Measurements from ENCODE around the gene SMO. TPM values are rescaled to one million over a fixed set of nuclear protein-coding genes. Genes with fewer than 3 reads are reported as not detected.
"Not testable (repeated sequence)": the region's sequence is repeated elsewhere in the genome, so short reads cannot be mapped to it uniquely, and the experiment has no call there.

The SMO gene
- total RNA-seq, 1 donor from 2014 or later = 0.89 TPM

DNA sequence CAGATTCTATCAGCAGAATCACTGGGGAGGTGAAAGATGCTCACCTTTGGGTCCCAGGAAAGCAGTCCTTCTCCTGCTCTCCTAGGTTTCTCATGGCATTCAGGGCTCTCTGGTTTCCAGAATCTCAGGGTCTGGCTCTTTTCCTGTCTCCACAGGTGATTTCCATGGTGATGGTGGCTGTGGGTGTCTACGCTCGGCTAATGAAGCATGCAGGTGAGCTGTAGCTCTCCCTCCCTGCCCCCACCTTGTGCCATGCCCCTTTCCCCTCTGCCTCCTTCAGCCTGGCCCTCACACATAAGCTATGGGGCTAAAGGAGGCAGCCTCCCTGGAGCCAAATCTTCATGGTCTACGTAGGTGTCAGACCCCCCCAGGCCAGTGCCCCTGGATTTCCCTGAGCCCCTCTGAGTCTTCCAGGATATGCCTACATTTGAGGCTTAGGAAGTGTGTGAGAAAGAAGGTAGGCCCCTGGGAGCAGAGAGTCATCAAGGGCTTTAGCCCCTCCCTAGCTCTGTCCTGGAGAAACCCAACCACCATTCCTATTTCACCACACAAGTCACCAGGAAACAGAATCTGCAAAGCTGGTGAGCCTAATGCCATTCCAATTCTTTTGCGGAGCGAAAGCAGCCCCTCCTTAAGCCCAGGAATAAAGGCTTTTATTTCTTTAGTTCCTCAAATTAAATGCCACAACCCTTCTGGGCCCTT is 26.8 kb upstream of the SMO start:
- H3K4me1 Mint-ChIP-seq (ENCODE audit: low read depth) = no peaks in the 10 kb centered on the region
- peaks cover 4% of the 10 kb centered on the region for H3K27me3 Mint-ChIP-seq (ENCODE audit: low read depth)
- intact Hi-C loops (cut with micrococcal nuclease) = no loop called here
- DNase-seq (ENCODE audit: low spot score) = no peak
- peaks cover 3% of the 10 kb centered on the region for H3K36me3 Mint-ChIP-seq (ENCODE audit: low read depth)
- H3K27ac Mint-ChIP-seq = no peak overlapping the region
- H3K9me3 Mint-ChIP-seq = no peaks in the 10 kb centered on the region
- H3K4me3 Mint-ChIP-seq (ENCODE audit: low read depth) = no peak overlapping the region

DNA sequence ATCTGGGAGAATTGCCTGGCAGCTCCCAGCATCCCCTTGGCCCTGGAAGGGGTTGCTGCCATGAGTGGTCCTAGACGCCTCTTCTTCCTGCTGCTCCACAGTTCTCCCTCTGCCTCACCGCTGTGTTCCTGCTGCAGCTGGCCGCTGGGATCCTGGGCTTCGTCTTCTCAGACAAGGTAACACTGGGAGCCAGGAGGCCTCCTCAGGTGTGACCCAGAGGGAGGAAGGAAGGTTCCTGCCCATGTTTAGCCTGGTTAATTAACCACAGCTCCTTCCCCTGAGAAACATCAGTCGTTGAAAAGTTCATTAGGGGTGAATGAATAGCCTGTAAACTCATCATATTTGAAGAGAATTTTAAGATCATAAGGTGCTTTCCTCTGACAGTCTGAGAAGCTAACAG is 25.7 kb upstream of the SMO start:
- Mint-ChIP-seq H3K27ac (no peak overlapping the region), H3K27me3 (ENCODE audit: low read depth) (peaks cover 2% of the 10 kb centered on the region), H3K9me3 (no peaks in the 10 kb centered on the region), H3K36me3 (ENCODE audit: low read depth) (peaks cover 3% of the 10 kb centered on the region), H3K4me1 (ENCODE audit: low read depth) (no peaks in the 10 kb centered on the region), H3K4me3 (ENCODE audit: low read depth) (no peak overlapping the region)
- intact Hi-C loops (cut with micrococcal nuclease) = no loop called here
- no peak for DNase-seq (ENCODE audit: low spot score)

DNA sequence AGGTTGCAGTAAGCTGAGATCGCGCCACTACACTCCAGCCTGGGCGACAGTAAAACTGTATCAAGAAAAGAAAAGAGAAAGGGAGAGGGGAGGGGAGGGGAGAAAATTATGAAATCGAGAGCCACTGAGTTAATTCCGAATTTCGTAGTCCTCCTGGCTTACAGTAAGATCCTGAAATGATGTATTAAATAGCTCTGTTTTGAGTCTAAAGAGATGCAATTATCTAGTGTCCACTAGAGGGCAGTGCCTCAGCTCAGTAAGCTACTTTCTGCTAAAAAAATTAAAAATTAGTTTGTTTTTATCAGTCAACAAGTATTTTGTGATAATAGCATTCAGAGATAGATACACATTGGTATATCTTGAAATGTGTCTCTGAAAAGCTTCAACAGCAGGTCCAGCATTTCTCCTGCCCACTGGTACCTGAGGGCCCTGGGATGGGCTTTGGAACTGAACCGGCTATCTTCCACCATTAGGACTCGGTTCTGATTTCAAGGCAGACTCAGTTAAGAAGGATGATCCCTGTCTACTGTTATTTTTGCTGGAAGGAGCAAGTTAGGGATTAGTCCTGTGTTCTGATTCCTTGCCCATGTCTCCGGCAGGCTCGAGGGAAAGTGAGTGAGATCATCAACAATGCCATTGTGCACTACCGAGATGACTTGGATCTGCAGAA is 24.4 kb upstream of the SMO start:
- intact Hi-C loops (cut with micrococcal nuclease) = loop anchor here (1.0 kb wide), 1 partner anchor 46 kb away; no protein-coding TSS in a partner anchor
- peaks cover 6% of the 10 kb centered on the region for H3K27me3 Mint-ChIP-seq (ENCODE audit: low read depth)
- no peaks in the 10 kb centered on the region for H3K9me3 Mint-ChIP-seq
- H3K36me3 Mint-ChIP-seq (ENCODE audit: low read depth) = peaks cover 3% of the 10 kb centered on the region
- no peak overlapping the region for H3K4me3 Mint-ChIP-seq (ENCODE audit: low read depth)
- peaks cover 4% of the 10 kb centered on the region for H3K4me1 Mint-ChIP-seq (ENCODE audit: low read depth)
- DNase-seq (ENCODE audit: low spot score) = no peak
- H3K27ac Mint-ChIP-seq = no peak overlapping the region

DNA sequence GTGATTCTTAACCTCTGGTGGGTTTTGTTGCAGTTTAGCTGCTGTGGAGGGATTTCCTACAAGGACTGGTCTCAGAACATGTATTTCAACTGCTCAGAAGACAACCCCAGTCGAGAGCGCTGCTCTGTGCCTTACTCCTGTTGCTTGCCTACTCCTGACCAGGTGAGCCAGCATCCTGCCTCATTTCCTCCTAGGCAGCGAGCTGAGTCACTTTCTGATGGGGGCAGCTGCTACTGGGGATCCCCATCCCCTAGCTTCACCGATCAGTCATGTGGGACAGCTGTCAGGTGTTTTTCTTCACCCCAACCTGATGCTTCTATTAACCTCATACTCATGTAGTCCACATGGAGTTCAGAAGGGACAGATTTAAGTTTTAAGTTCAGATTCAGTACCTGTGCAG is 21.7 kb upstream of the SMO start:
- intact Hi-C loops (cut with micrococcal nuclease) = no loop called here
- Mint-ChIP-seq H3K36me3 (ENCODE audit: low read depth) (peaks cover 3% of the 10 kb centered on the region), H3K4me1 (ENCODE audit: low read depth) (peaks cover 13% of the 10 kb centered on the region), H3K4me3 (ENCODE audit: low read depth) (no peak overlapping the region), H3K9me3 (no peaks in the 10 kb centered on the region), H3K27ac (no peak overlapping the region), H3K27me3 (ENCODE audit: low read depth) (peaks cover 10% of the 10 kb centered on the region)
- no peak for DNase-seq (ENCODE audit: low spot score)

DNA sequence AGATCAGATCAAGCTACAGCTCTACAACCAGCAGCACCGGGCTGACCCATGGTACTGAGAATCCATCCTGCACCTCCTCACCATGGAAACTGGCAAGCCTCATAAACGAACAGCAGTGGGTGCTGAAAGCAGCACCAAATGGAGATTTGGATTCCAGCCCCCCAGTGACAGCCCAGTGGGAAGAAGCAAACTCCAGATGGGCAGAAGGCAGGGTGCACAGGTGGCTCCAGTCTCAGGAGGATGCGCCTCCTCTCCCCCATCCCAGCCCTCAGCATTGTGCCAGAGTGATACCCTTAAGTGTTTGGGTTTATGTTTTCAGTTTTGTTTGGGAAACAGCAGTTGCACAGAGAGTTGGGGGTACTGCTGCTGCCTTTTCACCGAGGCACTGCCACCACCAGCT is 20.6 kb upstream of the SMO start:
- Mint-ChIP-seq H3K27me3 (ENCODE audit: low read depth) (peaks cover 15% of the 10 kb centered on the region), H3K4me1 (ENCODE audit: low read depth) (peaks cover 13% of the 10 kb centered on the region), H3K9me3 (no peaks in the 10 kb centered on the region), H3K4me3 (ENCODE audit: low read depth) (peak overlapping the region; percentile 56), H3K36me3 (ENCODE audit: low read depth) (peaks cover 3% of the 10 kb centered on the region), H3K27ac (no peak overlapping the region)
- intact Hi-C loops (cut with micrococcal nuclease) = loop anchor here (2.0 kb wide), 1 partner anchor 45 kb away; no protein-coding TSS in a partner anchor
- no peak for DNase-seq (ENCODE audit: low spot score)

DNA sequence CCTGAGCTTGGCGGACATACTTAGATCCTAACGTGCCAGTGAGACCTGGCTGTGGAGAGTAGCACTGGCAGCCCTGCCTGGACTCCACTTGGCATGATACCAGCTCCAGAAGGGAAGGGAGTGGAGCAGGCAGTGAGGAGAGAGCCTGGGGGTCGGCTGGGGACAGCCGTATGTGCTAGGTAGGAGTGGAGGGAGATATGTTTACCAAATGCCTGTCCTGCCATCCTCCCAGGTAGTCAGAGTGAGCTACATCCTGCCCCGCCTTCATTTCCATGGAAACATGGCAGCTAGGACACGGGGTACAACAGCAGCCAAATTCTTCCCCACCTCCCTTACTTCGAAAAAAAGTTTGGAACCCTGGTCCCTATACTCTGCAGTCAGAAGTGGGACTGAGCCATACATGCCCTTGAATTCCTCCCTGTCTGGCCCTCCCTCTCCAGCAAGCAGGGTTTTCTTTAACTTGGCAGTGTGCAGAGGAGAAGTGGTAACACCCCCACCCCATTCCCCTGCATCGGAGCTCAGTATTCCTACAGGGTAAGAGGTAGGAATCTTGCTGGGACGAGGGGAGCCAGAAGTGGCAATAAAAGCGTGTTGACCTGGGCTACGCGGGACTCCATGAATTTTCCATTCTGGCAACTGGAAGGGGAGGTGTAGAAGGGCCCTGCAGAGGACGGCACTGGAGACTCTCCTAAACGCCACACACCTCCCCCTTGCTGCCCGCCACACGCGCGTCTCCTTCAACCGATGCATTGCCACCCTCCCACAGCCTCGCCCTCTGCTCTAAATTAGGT is 20.0 kb upstream of the SMO start:
- H3K27me3 Mint-ChIP-seq (ENCODE audit: low read depth) = peaks cover 21% of the 10 kb centered on the region
- peaks cover 3% of the 10 kb centered on the region for H3K36me3 Mint-ChIP-seq (ENCODE audit: low read depth)
- intact Hi-C loops (cut with micrococcal nuclease) = loop anchor here (2.0 kb wide), 1 partner anchor 46 kb away; no protein-coding TSS in a partner anchor
- H3K4me3 Mint-ChIP-seq (ENCODE audit: low read depth) = peak overlapping the region; percentile 56
- H3K27ac Mint-ChIP-seq = no peak overlapping the region
- no peaks in the 10 kb centered on the region for H3K9me3 Mint-ChIP-seq
- DNase-seq (ENCODE audit: low spot score) = no peak
- H3K4me1 Mint-ChIP-seq (ENCODE audit: low read depth) = peaks cover 13% of the 10 kb centered on the region

DNA sequence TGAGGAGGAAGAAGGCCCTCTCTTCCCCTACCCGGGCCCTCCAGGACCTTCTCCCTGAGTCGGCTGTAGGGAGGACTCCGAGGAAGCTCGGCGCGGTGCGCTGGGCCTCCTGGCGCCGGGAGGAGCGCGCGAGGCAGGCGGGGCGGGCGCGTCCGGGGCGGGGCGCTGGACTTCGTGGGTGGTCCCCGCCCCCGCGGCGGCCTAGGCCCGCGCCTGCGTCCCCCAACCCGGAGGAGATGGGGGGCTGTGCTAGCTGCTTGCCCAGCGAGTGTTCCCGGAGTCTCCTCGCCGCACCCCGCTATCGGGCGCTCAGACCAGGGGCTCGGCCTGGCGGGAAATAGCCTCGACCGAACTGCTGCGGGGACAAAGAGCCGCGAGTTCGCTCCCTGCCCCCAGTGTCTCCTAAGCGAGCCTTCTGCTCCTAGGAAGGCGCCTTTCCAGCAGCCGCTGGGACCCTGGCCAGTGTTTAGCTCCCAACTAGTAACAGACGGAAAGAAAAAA is 19.2 kb upstream of the SMO start:
- H3K4me1 Mint-ChIP-seq (ENCODE audit: low read depth) = peaks cover 13% of the 10 kb centered on the region
- H3K27me3 Mint-ChIP-seq (ENCODE audit: low read depth) = peaks cover 22% of the 10 kb centered on the region
- H3K9me3 Mint-ChIP-seq = no peaks in the 10 kb centered on the region
- H3K27ac Mint-ChIP-seq = no peak overlapping the region
- peak; percentile 22 for DNase-seq (ENCODE audit: low spot score)
- intact Hi-C loops (cut with micrococcal nuclease) = loop anchor here (2.0 kb wide), 1 partner anchor 46 kb away; no protein-coding TSS in a partner anchor
- H3K36me3 Mint-ChIP-seq (ENCODE audit: low read depth) = peaks cover 3% of the 10 kb centered on the region
- peak overlapping the region; percentile 69 for H3K4me3 Mint-ChIP-seq (ENCODE audit: low read depth)

DNA sequence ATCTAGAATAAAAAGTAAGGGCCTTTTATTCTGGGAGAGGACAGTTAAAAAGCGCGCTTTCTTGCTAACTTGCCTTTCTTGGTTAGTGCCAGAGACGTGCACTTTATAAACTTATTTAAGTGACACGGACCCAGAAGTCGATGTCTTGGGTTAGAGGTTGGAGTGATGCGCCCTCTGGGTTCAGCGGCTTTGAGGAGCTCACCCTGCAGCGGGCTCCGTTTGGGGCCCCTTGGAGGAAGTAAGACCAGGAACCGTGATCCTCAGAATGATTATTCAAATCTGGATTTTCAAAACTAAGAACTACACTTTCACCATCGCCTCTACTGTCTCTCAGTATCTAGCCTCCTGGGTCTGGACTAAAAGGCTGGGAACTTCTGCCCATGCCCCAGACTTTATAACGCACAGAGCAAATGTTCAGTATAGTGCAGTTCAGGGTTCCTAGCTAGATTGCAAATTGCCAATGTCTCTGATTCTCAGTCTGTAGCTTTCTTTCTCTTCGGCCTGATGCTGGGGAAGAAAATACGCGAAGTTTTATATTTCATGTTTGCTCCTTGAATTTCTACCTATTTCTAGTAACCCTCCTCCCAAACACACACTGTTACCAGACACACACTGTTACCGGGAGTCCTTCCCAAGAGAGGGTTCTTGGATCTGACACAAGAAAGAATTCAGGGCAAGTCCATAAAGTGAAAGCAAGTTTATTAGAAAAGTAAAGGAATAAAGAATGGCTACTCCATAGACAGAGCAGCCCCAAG is 18.6 kb upstream of the SMO start:
- Mint-ChIP-seq H3K9me3 (no peaks in the 10 kb centered on the region), H3K27ac (peak overlapping the region; percentile 58), H3K27me3 (ENCODE audit: low read depth) (peaks cover 25% of the 10 kb centered on the region), H3K36me3 (ENCODE audit: low read depth) (peaks cover 3% of the 10 kb centered on the region), H3K4me1 (ENCODE audit: low read depth) (peaks cover 13% of the 10 kb centered on the region), H3K4me3 (ENCODE audit: low read depth) (peak overlapping the region; percentile 69)
- DNase-seq (ENCODE audit: low spot score) = no peak
- intact Hi-C loops (cut with micrococcal nuclease) = loop anchor here (2.0 kb wide), 1 partner anchor 47 kb away; no protein-coding TSS in a partner anchor

DNA sequence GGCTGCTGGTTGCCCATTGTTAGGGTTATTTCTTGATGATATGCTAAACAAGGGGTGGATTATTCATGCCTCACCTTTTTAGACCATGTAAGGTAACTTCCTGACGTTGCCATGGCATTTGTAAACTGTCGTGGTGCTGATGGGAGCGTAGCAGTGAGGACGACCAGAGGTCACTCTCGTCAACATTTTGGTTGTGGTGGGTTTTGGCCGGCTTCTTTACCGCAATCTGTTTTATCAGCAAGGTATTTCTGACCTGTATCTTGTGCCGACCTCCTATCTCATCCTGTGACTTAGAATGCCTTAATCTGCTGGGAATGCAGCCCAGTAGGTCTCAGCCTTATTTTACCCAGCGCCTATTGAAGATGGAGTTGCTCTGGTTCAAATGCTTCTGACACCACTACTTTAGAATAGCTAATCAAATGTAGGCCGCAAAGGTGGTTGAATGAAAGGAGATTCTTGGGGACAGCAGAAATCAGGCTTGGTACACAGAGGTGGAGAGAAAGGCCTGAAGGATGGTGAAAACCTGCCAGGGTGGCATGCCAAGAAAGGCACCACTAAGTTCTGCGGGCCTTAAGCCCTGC is 17.9 kb upstream of the SMO start:
- no peaks in the 10 kb centered on the region for H3K9me3 Mint-ChIP-seq

DNA sequence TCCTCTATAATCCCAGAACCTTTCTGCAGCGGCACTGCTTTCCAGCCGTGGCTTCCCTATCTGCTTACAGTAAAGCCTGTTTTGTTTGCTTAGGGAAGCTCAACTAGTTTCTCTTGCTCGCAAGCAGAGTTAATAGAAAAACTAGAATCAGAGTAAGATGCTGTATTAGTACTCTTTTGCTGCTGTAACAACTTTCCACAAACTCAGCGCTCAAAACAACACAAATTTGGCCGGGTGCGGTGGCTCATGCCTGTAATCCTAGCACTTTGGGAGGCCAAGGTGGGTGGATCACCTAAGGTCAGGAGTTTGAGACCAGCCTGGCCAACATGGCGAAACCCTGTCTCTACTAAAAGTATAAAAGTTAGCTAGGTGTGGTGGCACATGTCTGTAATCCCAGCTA is 14.6 kb upstream of the SMO start:
- H3K27ac Mint-ChIP-seq; H3K9me3 Mint-ChIP-seq; DNase-seq (ENCODE audit: low spot score); H3K4me3 Mint-ChIP-seq (ENCODE audit: low read depth); intact Hi-C loops (cut with micrococcal nuclease); H3K36me3 Mint-ChIP-seq (ENCODE audit: low read depth): not testable (repeated sequence)
- peaks cover 10% of the 10 kb centered on the region for H3K4me1 Mint-ChIP-seq (ENCODE audit: low read depth)
- peaks cover 33% of the 10 kb centered on the region for H3K27me3 Mint-ChIP-seq (ENCODE audit: low read depth)

More for the DNA sequence above, 17.9 kb upstream of the SMO start:
- Mint-ChIP-seq H3K27ac (no peak overlapping the region), H3K4me1 (ENCODE audit: low read depth) (peaks cover 13% of the 10 kb centered on the region), H3K4me3 (ENCODE audit: low read depth) (no peak overlapping the region), H3K36me3 (ENCODE audit: low read depth) (no peaks in the 10 kb centered on the region), H3K27me3 (ENCODE audit: low read depth) (peaks cover 25% of the 10 kb centered on the region)
- intact Hi-C loops (cut with micrococcal nuclease) = no loop called here
- no peak for DNase-seq (ENCODE audit: low spot score)

DNA sequence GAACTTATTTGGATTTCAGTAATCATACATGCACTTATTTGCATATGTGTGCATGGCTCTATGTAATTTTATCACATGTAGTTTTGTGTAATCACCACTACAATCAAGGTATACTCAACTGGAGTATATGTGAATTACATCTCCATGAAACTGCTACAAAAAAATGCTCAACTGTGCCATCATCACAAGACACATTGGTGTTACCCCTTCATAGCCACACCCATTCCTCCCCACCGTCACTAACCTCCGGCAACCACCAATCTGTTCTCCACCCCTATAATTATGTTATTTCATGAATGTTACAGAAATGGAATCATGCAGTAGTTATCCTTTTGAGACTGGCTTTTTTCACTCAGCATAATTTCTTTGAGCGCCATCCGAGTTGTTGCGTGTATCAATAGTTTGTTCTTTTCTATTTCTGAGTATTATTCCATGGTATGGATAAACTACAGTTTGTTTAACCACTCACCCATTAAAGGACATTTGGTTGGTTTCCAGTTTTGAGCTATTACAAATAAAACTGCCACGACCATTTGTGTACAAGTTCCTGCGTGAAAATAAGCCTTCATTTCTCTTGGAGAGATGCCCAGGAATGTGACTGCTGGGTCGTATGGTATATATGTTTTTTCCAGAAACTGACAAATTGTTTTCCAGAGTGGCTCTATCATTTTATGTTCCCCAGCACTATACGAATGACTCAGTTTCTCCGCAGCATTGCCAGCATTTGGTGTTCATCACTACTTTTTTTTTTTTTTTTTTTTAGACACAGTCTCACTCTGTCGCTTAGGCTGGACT is 11.3 kb upstream of the SMO start:
- H3K27me3 Mint-ChIP-seq (ENCODE audit: low read depth) = peaks cover 36% of the 10 kb centered on the region
- no peak overlapping the region for H3K4me3 Mint-ChIP-seq (ENCODE audit: low read depth)
- no peak for DNase-seq (ENCODE audit: low spot score)
- no peaks in the 10 kb centered on the region for H3K36me3 Mint-ChIP-seq (ENCODE audit: low read depth)
- no peaks in the 10 kb centered on the region for H3K4me1 Mint-ChIP-seq (ENCODE audit: low read depth)
- no peaks in the 10 kb centered on the region for H3K9me3 Mint-ChIP-seq
- intact Hi-C loops (cut with micrococcal nuclease) = no loop called here
- H3K27ac Mint-ChIP-seq = no peak overlapping the region
